Motor neuron (in vitro differentiated cells): ENCODE results near the gene PFAS. TPM values are rescaled to one million over a fixed set of nuclear protein-coding genes. Genes with fewer than 3 reads are reported as not detected.

Source experiments
- ATAC-seq, 8 experiments: fragments of 200-7000 bp; cut with Tn5 transposase; replicated peaks in 6 of 8; 2 replicates each; pipeline ENCODE4 v1.8.0; 2021; ENCODE audit warnings: mild to moderate bottlenecking in 8 of 8, moderate library complexity in 8 of 8
- H3K27ac ChIP-seq, 2 donors: fragments of 250-450 bp; sonication (Bioruptor Pico); 2 replicates each; pipeline ENCODE4 v1.9.0; 2021; ENCODE audit warnings: antibody characterized with exemption in 2 of 2, mild to moderate bottlenecking in 2 of 2, moderate library complexity in 1 of 2
- H3K4me1 ChIP-seq, 2 donors: fragments of 250-450 bp; sonication (Bioruptor Pico); replicated peaks in 1 of 2; 2 replicates each; pipeline ENCODE4 v1.6.1; 2021; ENCODE audit warnings: antibody characterized with exemption in 2 of 2, mild to moderate bottlenecking in 2 of 2, moderate library complexity in 1 of 2
- H3K4me3 ChIP-seq, 5 donors: fragments of 250-450 bp; sonication (Bioruptor Pico); 2 replicates each; pipeline ENCODE4 v1.9.0; 2021; ENCODE audit warnings: antibody characterized with exemption in 5 of 5, mild to moderate bottlenecking in 5 of 5, moderate library complexity in 4 of 5
- WGBS, 10 experiments: fragments of 450-650 bp; shearing (Covaris generic); methylation state at CpG; one replicate each; pipeline ENCODE4 v1.0.0; 2022; 5-methylcytosine and 5-hydroxymethylcytosine counted together
- in situ Hi-C, 9 experiments: fragments of 400-800 bp; cut with MboI; loops; one replicate each; pipeline ENCODE4 v1.15.0; 2021; ENCODE audit warnings: low sequenced_read_pairs in 9 of 9, low pct_unique_long_range_greater_than_20kb in 2 of 9; ENCODE audit not compliant: unreplicated experiment in 9 of 9
- total RNA-seq, 8 experiments: library from RNA; unstranded; fragments of 300-600 nt; gene quantifications; 2 replicates each; pipeline versions ENCODE4 v1.2.3 to v1.2.4, GENCODE V29; 2022

Gene PFAS
- total RNA-seq, 8 experiments from 2014 or later: 19.6 to 71.5 (median 28.3) TPM

DNA sequence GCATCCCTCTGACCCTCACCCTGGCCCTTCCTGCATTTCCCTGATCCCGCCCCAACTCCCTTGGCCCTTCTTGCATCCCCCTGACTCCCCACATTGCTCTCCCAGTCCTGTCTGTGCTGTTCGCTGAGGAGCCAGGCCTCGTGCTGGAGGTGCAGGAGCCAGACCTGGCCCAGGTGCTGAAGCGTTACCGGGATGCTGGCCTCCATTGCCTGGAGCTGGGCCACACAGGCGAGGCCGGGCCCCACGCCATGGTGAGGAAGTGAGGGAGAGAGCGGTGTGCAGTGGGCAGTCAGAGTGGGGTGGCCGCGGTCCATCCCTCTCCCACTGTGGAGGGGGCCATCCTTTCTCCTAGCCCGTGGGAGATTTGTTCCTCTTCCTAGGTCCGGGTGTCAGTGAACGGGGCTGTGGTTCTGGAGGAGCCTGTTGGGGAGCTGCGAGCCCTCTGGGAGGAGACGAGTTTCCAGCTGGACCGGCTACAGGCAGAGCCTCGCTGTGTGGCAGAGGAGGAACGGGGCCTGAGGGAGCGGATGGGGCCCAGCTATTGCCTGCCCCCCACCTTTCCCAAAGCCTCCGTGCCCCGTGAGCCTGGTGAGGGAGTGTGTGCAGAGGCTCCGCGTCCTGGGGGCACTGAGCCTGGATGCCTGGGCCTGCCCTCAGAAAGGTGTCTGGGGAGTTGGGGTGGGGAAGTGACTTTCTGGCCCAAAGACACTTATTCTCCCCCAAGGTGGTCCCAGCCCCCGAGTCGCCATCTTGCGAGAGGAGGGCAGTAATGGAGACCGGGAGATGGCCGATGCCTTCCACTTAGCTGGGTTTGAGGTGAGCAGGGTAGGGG, 17.8 kb downstream of the PFAS start:
- no peak for ATAC-seq
- WGBS, 10 experiments: 87 to 100% (median 95%) methylated on average over 3 to 6 of the region's 29 CpGs; no CpG with 5 or more reads in 6 of the 10 experiments
- H3K4me1 ChIP-seq: no peaks in the 10 kb centered on the region
- H3K4me3 ChIP-seq: no peak overlapping the region
- no peak overlapping the region for H3K27ac ChIP-seq
- in situ Hi-C loops: no loop called here

DNA sequence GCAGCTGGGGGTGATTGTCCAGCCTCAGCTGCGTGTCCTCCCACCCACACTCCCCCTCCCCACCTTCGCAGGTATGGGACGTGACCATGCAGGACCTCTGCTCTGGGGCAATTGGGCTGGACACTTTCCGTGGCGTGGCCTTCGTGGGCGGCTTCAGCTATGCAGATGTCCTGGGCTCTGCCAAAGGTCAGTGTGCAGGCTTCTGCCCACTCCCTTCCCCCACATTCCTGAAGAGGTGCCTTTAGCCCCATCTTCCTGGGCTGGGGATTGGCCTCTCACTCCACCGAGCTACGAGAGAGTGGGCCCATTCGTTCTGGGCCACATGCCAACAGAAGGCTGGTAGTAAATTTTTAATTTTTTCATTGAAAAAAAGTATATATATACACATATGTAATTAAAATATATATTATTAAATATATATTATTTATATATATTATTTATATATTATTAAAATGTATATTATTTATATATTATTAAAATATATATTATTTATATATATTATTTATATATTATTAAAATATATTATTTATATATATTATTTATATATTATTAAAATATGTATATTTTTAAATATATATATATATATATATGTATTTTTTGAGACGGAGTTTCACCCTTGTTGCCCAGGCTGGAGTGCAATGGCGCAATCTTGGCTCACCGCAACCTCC, 18.5 kb downstream of the PFAS start:
- H3K4me3 ChIP-seq: no peak overlapping the region
- ATAC-seq: no peak
- no peak overlapping the region for H3K27ac ChIP-seq
- 75 to 100% (median 91%) methylated on average over 1 to 6 of the region's 13 CpGs for WGBS, 10 experiments
- in situ Hi-C loops: no loop called here
- no peaks in the 10 kb centered on the region for H3K4me1 ChIP-seq

DNA sequence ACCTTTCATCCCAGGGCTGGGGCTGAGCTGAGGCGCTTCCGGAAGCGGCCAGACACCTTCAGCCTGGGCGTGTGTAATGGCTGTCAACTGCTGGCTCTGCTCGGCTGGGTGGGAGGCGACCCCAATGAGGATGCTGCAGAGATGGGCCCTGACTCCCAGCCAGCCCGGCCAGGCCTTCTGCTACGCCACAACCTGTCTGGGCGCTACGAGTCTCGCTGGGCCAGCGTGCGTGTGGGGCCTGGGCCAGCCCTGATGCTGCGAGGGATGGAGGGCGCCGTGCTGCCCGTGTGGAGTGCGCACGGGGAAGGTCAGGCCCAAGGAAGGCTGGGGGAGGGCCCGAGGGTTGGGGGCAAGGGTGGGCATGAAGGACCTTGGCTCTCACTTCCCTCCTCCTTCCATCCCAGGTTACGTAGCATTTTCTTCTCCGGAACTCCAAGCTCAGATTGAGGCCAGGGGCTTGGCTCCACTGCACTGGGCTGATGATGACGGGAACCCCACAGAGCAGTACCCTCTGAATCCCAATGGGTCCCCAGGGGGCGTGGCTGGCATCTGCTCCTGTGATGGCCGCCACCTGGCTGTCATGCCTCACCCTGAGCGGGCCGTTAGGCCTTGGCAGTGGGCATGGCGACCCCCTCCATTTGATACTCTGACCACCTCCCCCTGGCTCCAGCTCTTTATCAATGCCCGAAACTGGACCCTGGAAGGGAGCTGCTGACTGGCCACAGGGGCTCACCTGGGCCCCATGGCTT, 19.6 kb downstream of the PFAS start:
- Histone ChIP-seq H3K4me1 (no peaks in the 10 kb centered on the region), H3K27ac (no peak overlapping the region), H3K4me3 (no peak overlapping the region)
- in situ Hi-C loops: no loop called here
- WGBS, 10 experiments: 70 to 100% (median 96%) methylated on average over 1 to 5 of the region's 29 CpGs; no CpG with 5 or more reads in 1 of the 10 experiments
- ATAC-seq: no peak

DNA sequence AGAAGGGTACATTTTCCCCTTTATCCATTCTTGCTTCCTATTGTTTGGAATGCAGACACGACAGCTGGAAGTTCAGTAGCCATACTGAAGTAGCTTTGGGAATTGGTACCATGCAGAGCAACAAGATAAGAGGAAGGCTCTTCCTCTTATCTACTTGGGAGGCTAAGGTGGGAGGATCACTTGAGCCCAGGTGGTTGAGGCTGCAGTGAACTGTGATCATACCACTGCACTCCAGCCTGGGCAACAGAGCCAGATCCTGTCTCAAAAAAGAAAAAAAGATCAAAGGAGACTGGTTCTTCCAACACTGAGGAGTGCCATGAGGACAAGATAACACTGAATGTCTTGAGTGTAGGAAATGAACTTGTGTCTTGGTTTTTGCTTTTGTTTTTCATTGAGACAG, 23.3 kb downstream of the PFAS start:
- in situ Hi-C loops: no loop called here
- Histone ChIP-seq H3K4me1 (no peaks in the 10 kb centered on the region), H3K27ac (no peak overlapping the region), H3K4me3 (no peak overlapping the region)
- 50 to 100% (median 100%) methylated on average over 1 of the region's 1 CpG; no CpG with 5 or more reads in 3 of the 10 experiments for WGBS, 10 experiments
- no peak for ATAC-seq

DNA sequence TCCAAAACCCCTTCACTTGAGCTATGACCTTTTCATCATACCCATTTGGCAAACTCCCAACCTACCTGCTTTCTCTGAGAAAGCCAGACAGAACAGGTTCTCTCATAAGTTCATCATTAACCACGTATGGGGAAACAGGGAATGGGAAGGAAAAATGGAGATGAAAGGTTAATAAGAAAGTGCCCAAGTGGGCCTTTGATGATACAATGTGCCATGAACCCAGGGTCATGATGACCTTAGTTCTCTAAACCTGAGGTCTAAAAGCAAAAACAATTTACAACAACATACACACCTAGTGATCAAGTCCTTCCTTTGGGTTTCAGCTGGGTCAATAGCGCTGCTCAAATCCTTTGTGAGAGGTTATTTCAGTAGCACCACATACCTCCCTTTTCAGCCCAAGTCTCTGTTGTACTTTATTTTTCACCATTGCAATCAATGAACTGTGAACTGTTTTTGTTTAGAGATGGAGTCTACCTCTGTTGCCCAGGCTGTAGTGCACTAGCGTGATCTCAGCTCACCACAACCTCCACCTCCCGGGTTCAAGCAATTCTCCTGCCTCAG, 24.9 kb downstream of the PFAS start:
- no peak overlapping the region for H3K4me3 ChIP-seq
- ATAC-seq: no peak
- H3K27ac ChIP-seq: no peak overlapping the region
- no peaks in the 10 kb centered on the region for H3K4me1 ChIP-seq
- 40 to 100% (median 96%) methylated on average over 1 to 4 of the region's 4 CpGs for WGBS, 10 experiments
- in situ Hi-C loops: no loop called here

DNA sequence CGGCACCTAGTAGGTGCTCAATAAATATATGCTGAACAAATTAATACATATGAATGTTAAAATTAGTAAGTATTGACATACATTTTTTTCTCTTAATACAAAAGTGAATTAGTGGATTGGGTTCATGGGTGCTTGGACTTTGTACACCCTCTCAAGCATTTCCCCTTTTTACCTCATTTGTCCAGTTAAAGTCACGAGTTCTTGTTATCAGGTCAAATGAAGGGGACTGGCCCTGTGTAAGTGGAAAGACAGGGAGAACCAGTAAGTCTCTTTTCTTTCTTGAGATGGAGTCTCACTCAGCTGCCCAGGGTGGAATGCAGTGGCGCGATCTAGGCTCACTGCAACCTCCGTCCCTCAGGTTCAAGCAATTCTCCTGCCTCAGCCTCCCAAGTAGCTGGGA, 25.7 kb downstream of the PFAS start:
- WGBS, 10 experiments: 83 to 100% (median 95%) methylated on average over 1 to 5 of the region's 5 CpGs; no CpG with 5 or more reads in 4 of the 10 experiments
- in situ Hi-C loops: no loop called here
- Histone ChIP-seq H3K4me3 (no peak overlapping the region), H3K27ac (no peak overlapping the region), H3K4me1 (no peaks in the 10 kb centered on the region)
- no peak for ATAC-seq

DNA sequence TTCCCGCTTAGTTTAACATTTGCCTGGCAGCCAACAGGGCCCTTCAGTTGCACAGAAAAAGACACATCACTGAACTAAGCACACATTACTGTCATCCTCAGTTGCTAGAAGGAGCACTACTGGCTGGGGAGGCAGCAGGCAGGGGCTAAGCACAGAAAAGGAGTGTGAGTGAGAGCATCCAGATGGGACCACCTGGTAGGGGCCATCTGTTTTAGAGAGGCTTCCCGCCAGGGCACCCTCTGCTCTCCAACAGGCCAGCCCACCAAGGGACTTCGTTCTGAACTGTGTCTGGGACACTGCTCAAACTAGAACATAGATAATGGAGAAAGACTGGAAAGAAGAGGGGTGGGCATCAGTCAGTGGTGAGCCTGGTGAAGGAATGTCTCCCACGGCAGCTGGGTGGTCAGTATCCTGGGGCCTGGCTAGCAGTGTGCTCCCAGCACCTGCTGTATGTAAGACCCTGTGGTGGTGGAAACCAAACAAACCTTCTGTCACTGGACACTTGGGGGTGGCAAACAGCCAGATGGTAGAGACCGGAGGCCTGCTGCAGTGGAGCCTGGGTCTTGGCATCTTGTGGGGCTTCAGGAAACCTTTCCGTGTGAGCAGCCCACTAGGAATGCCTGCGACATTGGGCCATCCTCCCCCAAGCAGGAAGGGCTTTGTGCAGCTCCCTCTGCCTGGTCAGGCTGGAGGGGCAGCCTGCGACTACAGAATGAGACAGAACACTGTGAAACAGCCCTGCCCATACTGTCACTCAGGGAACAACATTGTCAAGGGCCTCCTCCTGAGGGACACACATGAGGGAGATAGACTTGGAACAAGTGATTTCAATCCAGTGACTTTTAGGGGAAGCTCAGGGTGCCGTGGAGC, 26.6 kb downstream of the PFAS start:
- in situ Hi-C loops: no loop called here
- no peak overlapping the region for H3K27ac ChIP-seq
- H3K4me1 ChIP-seq: no peaks in the 10 kb centered on the region
- H3K4me3 ChIP-seq: no peak overlapping the region
- WGBS, 10 experiments: 80 to 100% (median 87%) methylated on average over 1 to 8 of the region's 9 CpGs; no CpG with 5 or more reads in 3 of the 10 experiments
- ATAC-seq: no peak

DNA sequence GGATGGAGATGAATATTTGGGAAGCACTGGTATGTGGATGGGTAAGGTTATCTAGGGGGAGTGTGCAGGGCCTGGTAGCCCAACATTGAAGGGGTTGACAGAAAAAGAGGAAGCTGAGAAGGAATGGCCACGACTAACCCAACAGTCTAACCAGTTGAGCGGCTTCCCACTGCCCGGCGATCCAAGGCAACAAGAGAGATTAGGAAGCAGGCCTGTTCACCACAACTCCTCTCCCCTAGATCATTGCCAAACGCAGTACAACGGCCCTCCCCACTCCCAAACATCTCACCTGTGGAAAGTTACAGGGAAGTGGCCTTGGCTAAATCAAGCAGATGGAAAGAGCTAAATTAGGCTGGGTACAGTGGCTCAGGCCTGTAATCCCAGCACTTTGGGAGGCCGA, 28.2 kb downstream of the PFAS start:
- no peak for ATAC-seq
- in situ Hi-C loops: no loop called here
- Histone ChIP-seq H3K4me1 (no peaks in the 10 kb centered on the region), H3K4me3 (no peak overlapping the region), H3K27ac (no peak overlapping the region)
- WGBS, 10 experiments: 60 to 100% (median 94%) methylated on average over 1 to 5 of the region's 7 CpGs; no CpG with 5 or more reads in 4 of the 10 experiments

DNA sequence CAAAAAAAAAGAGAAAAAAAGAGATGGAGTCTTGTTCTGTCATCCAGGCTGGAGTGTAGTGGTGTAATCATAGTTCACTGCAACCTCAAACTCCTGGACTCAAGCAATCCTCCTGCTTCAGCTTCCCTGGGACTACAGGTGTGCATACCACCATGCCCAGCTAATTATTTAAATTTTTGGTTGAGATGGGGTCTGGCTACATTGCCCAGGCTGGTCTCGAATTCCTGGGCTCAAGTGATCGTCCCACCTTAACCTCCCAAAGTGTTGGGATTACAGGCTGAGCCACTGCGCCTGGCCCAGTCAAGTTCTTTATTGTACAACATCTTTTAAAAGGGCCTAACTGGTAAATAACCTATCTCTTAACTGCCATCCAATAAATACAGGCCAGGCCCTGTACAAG, 33.3 kb downstream of the PFAS start:
- 45 to 78% (median 66%) methylated on average over 2 to 3 of the region's 3 CpGs; no CpG with 5 or more reads in 4 of the 10 experiments for WGBS, 10 experiments
- Histone ChIP-seq H3K27ac (no peak overlapping the region), H3K4me1 (no peaks in the 10 kb centered on the region), H3K4me3 (no peak overlapping the region)
- in situ Hi-C loops: no loop called here
- no peak for ATAC-seq

DNA sequence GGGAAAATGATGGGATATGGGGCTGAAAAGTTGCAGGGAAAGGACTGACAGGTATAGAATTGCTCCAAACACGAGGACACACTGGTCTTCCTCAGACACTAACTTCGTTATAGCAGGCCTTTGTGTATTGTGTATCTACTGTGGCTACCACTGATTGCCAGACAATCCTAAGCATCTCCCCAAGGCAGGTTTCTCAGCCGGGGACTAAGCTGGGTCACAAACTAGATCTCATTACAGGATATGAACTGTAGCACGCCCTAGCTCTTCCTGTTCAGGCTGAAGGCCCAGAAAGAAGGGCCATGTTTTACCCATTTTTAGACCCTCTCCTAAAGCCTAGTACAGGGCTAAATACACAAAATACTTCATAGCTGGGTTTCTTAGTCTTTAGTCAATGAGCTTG, 34.3 kb downstream of the PFAS start:
- Histone ChIP-seq H3K4me1 (peaks cover 0 to 4% of the 10 kb centered on the region in 2 donors), H3K4me3 (no peak overlapping the region), H3K27ac (no peak overlapping the region)
- no peak for ATAC-seq
- 40 to 98% (median 79%) methylated on average over 1 to 4 of the region's 4 CpGs; no CpG with 5 or more reads in 1 of the 10 experiments for WGBS, 10 experiments
- in situ Hi-C loops: no loop called here

DNA sequence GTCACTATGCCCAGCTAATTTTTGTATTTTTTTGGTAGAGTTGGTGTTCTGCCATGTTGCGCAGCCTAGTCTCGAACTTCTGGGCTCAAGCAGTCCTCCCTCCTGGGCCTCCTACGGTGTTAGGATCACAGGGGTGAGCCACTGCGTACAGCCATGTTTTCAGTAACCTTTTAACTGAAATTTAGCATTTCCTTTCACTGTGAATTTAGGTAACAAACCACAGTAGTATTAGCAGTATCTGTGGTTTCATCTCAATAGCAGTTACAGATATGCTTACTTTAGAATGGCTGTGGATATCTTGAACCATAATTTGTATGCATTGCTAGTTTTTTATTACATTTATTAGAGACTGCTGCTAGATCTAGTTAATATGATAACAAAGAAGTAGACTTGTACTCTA, 35.0 kb downstream of the PFAS start:
- 95 to 100% (median 100%) methylated on average over 1 to 4 of the region's 4 CpGs; no CpG with 5 or more reads in 3 of the 10 experiments for WGBS, 10 experiments
- ATAC-seq: no peak
- H3K4me1 ChIP-seq: peaks cover 0 to 4% of the 10 kb centered on the region in 2 donors
- in situ Hi-C loops: no loop called here
- H3K27ac ChIP-seq: no peak overlapping the region
- H3K4me3 ChIP-seq: no peak overlapping the region
